GM21528 (cell line): ENCODE data around the gene CDIPT.
"Not testable (repeated sequence)": the region's sequence is repeated elsewhere in the genome, so short reads cannot be mapped to it uniquely, and the experiment has no call there.

ENCODE experiments used
- ATAC-seq: cut with Tn5 transposase; IDR thresholded peaks from one replicate; pipeline ENCODE4 v1.9.1; 2021; ENCODE audit warnings: mild to moderate bottlenecking, moderate library complexity; ENCODE audit not compliant: unreplicated experiment, low FRiP score

The CDIPT gene, protein sequence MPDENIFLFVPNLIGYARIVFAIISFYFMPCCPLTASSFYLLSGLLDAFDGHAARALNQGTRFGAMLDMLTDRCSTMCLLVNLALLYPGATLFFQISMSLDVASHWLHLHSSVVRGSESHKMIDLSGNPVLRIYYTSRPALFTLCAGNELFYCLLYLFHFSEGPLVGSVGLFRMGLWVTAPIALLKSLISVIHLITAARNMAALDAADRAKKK

DNA sequence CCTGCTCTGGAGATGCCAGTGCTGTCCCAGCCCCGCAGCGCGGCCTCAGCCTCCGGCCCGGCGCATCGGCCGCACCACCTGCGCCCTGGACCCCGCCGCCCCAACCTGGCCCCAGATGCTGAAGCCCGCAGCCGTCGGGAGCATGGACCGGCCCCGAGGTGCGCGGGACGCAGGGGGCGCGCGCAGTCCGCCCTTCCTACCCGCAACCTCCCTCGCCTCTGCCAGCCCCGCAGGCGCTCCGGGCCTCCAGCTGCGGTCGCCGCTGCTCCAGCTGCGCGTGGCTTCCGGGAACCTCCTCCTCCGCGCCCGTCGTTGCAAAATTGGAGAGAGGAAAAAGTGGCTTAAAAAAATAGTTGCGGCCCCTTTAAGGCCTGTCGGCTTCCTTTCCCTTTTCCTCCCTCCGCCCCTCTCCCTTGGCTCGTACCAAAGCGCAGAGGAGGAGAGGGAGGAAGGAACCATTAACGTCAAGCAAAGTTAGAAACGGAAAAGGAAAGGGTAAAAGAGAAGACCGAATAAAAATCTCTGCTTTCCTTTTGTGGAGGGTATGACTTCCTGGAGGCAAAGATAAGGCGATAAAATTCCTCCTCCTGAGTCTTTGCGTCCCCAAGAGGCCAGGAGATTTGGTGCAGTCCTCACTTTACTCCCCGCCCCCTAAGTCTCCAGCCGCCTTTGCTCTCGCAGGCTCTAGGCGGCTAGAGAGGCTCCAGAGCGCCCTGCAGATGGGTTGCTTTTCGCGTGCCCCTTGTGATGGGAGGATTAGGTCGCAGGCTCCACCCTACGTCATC, at the start of gene CDIPT:
CDIPT (minus strand) TSS at position 343 of the 785 bp plus-strand sequence. CDS start 369 bp downstream, outside the sequence.
- ATAC-seq, result peak; percentile 83

- ATAC-seq, result no peak
Measured at GRCh38 chr16:29912087-29912486, 49.1 kb upstream of the CDIPT start.

GRCh38 chr16:29911676-29912010, 48.6 kb upstream of the CDIPT start:
- ATAC-seq, result no peak

DNA sequence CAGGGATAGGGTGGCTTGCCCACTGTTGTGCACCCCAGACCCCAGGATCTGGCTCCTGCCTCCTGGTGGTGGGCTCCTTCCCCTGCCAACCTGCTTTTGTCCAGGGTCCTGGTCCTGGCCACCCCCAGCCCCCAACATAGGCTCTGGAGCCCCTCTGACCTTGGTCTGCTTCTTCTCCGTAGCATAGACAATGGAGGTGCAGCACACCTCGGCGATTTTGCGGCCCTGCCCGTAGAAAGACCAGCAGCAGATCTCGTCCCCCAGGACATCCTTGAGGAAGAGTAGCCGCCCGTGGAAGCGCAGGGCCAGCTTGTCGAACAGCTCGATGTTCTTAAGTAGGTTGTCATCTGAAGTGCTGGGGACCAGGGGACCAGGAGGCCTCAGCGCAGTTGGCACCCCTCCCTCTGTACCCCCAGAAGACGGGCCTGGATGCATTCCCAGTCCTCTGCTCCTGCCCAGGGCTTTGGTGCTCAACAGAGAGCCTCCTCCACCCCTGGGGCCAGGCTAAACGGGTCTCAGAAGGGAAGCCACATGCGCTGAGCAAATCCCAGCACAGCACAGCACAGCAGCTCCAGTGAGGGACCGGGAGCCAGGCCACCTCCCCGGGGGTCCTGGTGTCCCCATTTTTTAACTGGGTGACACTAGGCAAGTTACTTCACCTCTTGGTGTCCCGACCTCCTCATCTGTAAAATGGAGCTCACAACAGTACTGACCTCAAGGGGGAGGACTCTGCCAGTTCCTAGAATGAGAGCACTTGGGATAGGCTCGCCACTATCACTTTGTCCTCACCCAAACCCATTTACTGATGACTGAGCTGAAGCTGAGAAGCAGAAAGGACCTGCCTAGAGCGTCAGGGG, 48.0 kb upstream of the CDIPT start:
- no peak for ATAC-seq

DNA sequence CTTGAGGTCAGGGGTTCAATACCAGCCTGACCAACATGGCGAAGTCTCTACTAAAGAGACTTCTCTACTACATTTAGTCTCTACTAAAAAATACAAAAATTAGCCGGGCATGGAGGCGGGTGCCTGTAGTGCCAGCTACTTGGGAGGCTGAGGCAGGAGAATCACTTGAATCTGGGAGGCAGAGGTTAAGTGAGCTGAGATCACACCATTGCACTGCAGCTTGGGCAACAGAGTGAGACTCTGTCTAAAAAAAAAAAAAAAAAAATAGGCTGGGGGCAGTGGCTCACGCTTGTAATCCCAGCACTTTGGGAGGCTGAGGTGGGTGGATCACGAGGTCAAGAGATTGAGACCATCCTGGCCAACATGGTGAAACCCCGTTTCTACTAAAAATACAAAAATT, 46.8 kb upstream of the CDIPT start:
- not testable (repeated sequence) for ATAC-seq

DNA sequence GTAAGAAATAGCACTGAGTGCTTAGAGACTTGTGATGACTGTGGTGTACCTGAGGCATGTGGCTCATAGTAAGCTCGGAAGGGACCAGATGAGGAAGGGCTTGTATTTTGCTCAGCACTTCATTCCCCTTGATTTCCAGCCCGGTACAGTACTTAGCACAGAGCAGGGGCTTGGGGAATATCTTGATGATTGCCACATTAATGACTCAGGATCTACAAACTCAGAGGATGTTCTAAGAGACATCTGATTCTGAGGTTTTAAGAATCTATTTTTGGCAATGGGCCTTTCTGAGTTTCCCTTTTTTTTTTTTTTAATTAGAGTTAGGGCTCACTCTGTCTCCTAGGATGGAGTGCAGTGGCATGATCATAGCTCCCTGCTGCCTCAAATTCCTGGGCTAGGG, 46.4 kb upstream of the CDIPT start:
- no peak for ATAC-seq

GRCh38 chr16:29908719-29909220, 45.7 kb upstream of the CDIPT start:
- ATAC-seq, result no peak

- ATAC-seq, result no peak
Measured at GRCh38 chr16:29907973-29908372, 44.9 kb upstream of the CDIPT start.

GRCh38 chr16:29906520-29907244, 43.7 kb upstream of the CDIPT start:
- ATAC-seq, result no peak

- no peak for ATAC-seq
Measured at GRCh38 chr16:29905668-29906067, 42.6 kb upstream of the CDIPT start.

DNA sequence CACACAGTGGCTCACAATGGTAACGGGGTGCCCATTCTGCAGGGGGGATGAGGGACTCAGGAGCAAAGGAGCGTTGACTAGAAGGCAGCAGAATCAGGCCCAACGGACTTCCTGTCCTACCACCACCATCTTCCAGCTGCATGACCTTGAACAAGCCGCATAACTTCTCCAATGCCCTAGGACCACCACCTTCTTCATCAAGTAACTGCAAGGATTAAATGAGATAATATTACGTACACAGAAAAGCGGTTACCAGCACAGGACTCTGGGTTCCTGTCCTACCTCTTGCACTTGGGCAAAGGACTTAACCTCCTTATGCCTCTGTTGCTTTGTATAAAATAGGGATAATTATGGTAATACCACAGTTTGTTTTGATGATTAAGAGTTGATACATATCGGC, 41.9 kb upstream of the CDIPT start:
- ATAC-seq, result no peak

GRCh38 chr16:29903590-29903989, 40.6 kb upstream of the CDIPT start:
- no peak for ATAC-seq

GRCh38 chr16:29901607-29901945, 38.5 kb upstream of the CDIPT start:
- ATAC-seq, result no peak

DNA sequence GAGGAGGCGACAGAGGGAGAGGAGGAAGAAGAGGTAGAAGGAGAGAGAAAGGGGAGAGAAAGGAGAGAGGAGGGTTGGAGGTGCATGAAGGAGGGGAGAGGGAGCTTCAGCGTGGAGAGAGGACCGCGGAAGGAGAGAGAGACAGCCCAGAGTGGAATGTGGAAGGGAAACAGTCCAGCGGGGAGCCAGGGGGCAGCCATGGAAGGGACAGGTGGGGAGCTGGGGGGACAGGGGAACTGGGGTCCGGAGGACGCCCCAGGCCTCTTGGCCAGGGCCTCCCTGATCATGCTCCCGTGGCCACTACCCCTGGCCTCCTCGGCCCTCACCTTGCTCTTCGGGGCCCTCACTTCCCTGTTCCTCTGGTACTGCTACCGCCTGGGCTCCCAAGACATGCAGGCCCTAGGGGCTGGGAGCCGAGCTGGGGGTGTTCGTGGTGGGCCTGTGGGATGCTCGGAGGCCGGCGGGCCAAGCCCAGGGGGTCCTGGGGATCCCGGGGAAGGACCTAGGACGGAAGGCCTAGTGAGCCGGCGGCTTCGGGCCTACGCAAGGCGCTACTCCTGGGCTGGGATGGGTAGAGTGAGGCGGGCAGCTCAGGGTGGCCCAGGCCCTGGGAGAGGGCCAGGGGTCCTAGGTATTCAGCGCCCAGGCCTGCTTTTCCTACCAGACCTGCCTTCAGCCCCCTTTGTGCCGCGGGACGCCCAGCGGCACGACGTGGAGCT, 38.0 kb upstream of the CDIPT start:
- no peak for ATAC-seq

DNA sequence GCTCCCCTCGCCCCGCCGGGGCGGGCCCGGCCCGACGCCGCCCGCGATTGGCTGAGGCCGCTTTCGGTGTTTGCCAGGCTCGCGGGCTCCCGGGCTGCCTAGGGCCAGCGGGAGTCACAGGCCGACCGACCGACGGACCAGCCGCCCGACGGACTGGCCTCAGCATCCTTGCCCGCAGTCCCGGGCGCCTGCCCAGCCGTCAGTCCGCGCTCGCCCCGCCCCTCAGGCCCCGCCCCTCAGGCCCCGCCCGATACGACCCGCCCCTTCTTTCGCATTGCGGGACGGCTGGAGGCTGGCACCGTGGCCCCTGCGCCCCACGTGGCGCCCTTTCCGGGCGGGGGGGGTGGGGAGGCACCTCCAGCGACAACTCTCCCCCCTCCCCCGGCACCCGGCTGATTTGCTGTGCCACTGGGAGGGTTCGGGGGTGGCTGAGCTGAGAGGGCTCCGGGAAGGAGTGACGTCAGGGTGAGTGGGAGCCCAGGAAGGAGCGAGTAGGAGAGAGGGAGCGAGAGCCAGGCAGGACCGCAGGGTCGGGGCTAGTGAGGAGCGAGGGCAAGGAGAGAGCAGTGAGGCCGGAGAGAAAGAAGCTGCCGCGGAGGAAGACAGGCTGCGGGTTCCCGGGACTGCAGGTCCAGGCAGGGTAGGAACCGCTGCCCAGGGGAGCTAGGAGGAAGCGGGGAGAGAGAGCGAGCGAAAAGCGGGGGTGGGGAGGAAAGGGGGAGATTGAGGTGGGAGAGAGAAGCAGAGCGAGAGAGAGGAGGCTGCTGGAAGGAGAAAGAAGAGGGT, 37.3 kb upstream of the CDIPT start, which contains the start of gene ASPHD1:
ASPHD1 (plus strand) TSS at position 387 of the 786 bp plus-strand sequence. CDS start 484 bp downstream, outside the sequence.
- no peak for ATAC-seq

DNA sequence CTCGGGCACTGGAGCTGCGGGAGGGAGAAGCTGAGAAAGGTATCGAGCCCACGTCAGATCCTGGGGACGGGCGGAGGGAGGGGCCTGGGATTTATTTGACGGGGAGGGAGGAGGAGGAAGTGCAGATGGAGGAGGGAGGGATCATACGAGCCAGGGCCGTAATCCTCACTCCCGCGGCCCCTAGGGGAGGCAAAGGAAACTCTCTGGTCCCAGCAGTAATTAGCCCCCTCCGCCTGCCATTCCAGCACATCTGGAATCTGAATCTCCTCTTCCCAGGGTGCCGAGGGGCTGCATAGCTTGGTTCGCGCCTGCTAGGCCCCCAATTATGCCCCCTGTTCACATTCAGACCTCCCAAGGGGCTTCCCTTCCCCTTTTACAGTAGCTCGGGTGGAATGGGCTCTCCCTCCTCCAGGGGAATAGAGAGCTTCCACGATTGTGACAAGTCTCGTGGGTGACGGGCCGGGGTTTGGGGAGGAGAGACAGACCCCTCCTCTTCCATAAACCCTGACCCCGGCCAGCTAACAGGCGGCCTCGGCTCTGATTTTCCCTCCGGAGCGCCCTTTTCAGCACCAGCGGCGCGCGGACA, 36.6 kb upstream of the CDIPT start, which contains the start of gene SEZ6L2:
SEZ6L2 (minus strand) TSS at position 35 of the 586 bp plus-strand sequence. CDS start 531 bp downstream, outside the sequence.
- no peak for ATAC-seq

DNA sequence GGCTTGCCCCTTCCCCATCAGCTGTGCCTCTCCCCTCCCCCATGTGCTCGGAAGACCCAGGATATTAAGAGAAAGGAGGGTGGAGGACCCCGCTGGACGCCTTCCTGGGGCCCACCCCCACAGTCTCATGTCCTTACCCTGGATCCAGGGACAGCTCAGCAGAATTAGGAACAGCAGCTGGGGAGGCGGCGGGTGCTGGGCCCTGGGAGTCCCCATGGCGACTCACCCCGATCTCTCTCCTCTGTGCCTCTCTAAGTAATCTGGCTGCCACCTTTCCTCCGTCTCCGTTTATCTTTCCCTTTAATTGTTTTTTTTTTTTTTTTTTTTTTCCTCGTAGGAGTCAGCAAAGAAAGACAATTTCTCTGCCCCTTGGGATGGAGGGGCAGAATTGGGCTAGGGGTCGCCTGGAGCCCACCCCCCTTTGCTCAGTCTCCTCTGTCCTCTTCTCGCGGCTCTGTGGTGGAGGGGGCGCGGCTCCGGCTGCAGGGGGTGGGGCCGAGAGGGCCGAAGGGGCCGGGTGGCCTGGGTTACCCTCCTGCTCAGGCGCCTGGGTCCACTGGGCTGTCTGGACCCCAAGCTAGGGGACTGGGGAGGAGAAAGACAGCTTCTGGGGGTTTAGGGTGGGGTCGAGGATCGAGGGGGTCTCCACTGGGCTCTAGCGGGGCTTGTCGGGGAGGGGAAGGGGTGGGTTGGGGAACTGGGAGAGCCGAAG, 35.9 kb upstream of the CDIPT start:
- no peak for ATAC-seq
